ENCODE measurements around the gene TMEM170B.

The TMEM170B gene

GRCh38 chr6:11622156-11622555, 84.6 kb downstream of the TMEM170B start:
- WGBS (ENCODE audit: extremely low coverage, insufficient coverage, insufficient read length), result no CpG with 5 or more reads among the region's 4 CpGs
- DNase-seq, result no peak
- H3K4me3 ChIP-seq (ENCODE audit: low read depth, low read length), result no peak overlapping the region

DNA sequence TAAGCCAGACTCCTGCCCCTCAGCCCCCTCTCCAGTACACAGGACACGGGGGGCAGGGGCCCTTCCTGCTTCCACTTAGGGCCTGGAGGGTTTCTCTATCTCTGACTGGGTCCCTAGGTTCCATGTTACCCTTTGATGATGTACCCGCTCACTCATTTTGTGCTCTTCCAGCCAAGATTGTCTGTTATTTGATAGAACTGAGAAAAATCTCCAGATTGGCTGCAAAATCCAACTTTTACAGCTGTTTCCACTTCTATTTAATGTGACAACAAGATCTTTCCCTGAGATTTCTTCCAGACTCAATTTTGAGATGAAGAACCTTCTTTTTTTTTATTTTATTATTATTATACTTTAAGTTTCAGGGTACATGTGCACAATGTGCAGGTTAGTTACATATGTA, 85.7 kb downstream of the TMEM170B start:
- Histone ChIP-seq H4K12ac (ENCODE audit: low read depth, low read length) (no peak overlapping the region), H3K4me2 (ENCODE audit: low read length) (no peak overlapping the region), H3K23ac (ENCODE audit: low read length) (no peak overlapping the region), H3K4ac (ENCODE audit: low read depth, low read length) (no peak overlapping the region), H3K36me3 (ENCODE audit: control insufficient read depth in 1 of 2, insufficient read depth in 2 of 2, low read length in 2 of 2) (no peaks in the 10 kb centered on the region), H3K4me3 (ENCODE audit: low read depth, low read length) (no peak overlapping the region), H2AFZ (ENCODE audit: insufficient read depth, low read length, poor library complexity) (no peak overlapping the region), H3K27me3 (ENCODE audit: insufficient read depth, low read length) (no peaks in the 10 kb centered on the region), H3K14ac (ENCODE audit: low read length) (no peak overlapping the region), H2BK5ac (ENCODE audit: low read depth, low read length, poor library complexity) (peak overlapping the region; percentile 41), H3K9ac (ENCODE audit: low read length) (no peak overlapping the region), H3K9me3 (ENCODE audit: insufficient read depth, low read depth, low read length) (no peaks in the 10 kb centered on the region), H2BK12ac (ENCODE audit: low read length) (no peak overlapping the region), H4K91ac (ENCODE audit: low read depth, low read length) (peak overlapping the region; percentile 31), H2BK120ac (ENCODE audit: insufficient read depth, low read length, poor library complexity) (no peak overlapping the region), H3K18ac (ENCODE audit: low read length) (no peak overlapping the region), H2AK5ac (ENCODE audit: low read length) (no peak overlapping the region), H3K27ac (ENCODE audit: low read depth, low read length) (no peak overlapping the region), H3K4me1 (ENCODE audit: control insufficient read depth in 1 of 2, insufficient read depth in 2 of 2, low read length in 2 of 2) (no peaks in the 10 kb centered on the region), H3K79me2 (ENCODE audit: control insufficient read depth, insufficient read depth, low read length, poor library complexity) (no peaks in the 10 kb centered on the region), H4K8ac (ENCODE audit: low read depth, low read length) (no peak overlapping the region), H3K79me1 (ENCODE audit: low read length) (no peaks in the 10 kb centered on the region)
- whole genome bisulfite sequencing (ENCODE audit: extremely low coverage, insufficient coverage, insufficient read length), result no CpG with 5 or more reads among the region's 2 CpGs
- no peak for DNase-seq

More at GRCh38 chr6:11622156-11622555, 84.6 kb downstream of the TMEM170B start:
- no peak overlapping the region for H4K8ac ChIP-seq (ENCODE audit: low read depth, low read length)
- no peak overlapping the region for H3K9ac ChIP-seq (ENCODE audit: low read length)
- H4K91ac ChIP-seq (ENCODE audit: low read depth, low read length), result no peak overlapping the region
- H3K4ac ChIP-seq (ENCODE audit: low read depth, low read length), result no peak overlapping the region
- no peaks in the 10 kb centered on the region for H3K36me3 ChIP-seq (ENCODE audit: control insufficient read depth in 1 of 2, insufficient read depth in 2 of 2, low read length in 2 of 2)
- H3K79me2 ChIP-seq (ENCODE audit: control insufficient read depth, insufficient read depth, low read length, poor library complexity), result no peaks in the 10 kb centered on the region
- H4K12ac ChIP-seq (ENCODE audit: low read depth, low read length), result no peak overlapping the region
- no peak overlapping the region for H2BK12ac ChIP-seq (ENCODE audit: low read length)
- no peak overlapping the region for H2BK5ac ChIP-seq (ENCODE audit: low read depth, low read length, poor library complexity)
- H3K9me3 ChIP-seq (ENCODE audit: insufficient read depth, low read depth, low read length), result no peaks in the 10 kb centered on the region
- H3K4me1 ChIP-seq (ENCODE audit: control insufficient read depth in 1 of 2, insufficient read depth in 2 of 2, low read length in 2 of 2), result no peaks in the 10 kb centered on the region
- no peak overlapping the region for H3K23ac ChIP-seq (ENCODE audit: low read length)
- no peaks in the 10 kb centered on the region for H3K27me3 ChIP-seq (ENCODE audit: insufficient read depth, low read length)
- no peak overlapping the region for H3K14ac ChIP-seq (ENCODE audit: low read length)
- H3K4me2 ChIP-seq (ENCODE audit: low read length), result no peak overlapping the region
- H3K79me1 ChIP-seq (ENCODE audit: low read length), result peaks cover 2% of the 10 kb centered on the region
- no peak overlapping the region for H2AFZ ChIP-seq (ENCODE audit: insufficient read depth, low read length, poor library complexity)
- H2AK5ac ChIP-seq (ENCODE audit: low read length), result no peak overlapping the region
- H3K18ac ChIP-seq (ENCODE audit: low read length), result no peak overlapping the region
- no peak overlapping the region for H3K27ac ChIP-seq (ENCODE audit: low read depth, low read length)
- H2BK120ac ChIP-seq (ENCODE audit: insufficient read depth, low read length, poor library complexity), result no peak overlapping the region

GRCh38 chr6:11625302-11625701, 87.8 kb downstream of the TMEM170B start:
- WGBS (ENCODE audit: extremely low coverage, insufficient coverage, insufficient read length), result no CpG with 5 or more reads among the region's 8 CpGs
- H3K14ac ChIP-seq (ENCODE audit: low read length), result no peak overlapping the region
- H3K4me1 ChIP-seq (ENCODE audit: control insufficient read depth in 1 of 2, insufficient read depth in 2 of 2, low read length in 2 of 2), result no peaks in the 10 kb centered on the region
- H3K4me3 ChIP-seq (ENCODE audit: low read depth, low read length), result no peak overlapping the region
- no peak overlapping the region for H3K4ac ChIP-seq (ENCODE audit: low read depth, low read length)
- no peaks in the 10 kb centered on the region for H3K36me3 ChIP-seq (ENCODE audit: control insufficient read depth in 1 of 2, insufficient read depth in 2 of 2, low read length in 2 of 2)
- no peak overlapping the region for H2BK12ac ChIP-seq (ENCODE audit: low read length)
- H3K79me1 ChIP-seq (ENCODE audit: low read length), result no peaks in the 10 kb centered on the region
- no peaks in the 10 kb centered on the region for H3K27me3 ChIP-seq (ENCODE audit: insufficient read depth, low read length)
- no peak for DNase-seq
- H3K9ac ChIP-seq (ENCODE audit: low read length), result no peak overlapping the region
- H3K9me3 ChIP-seq (ENCODE audit: insufficient read depth, low read depth, low read length), result no peaks in the 10 kb centered on the region
- H3K79me2 ChIP-seq (ENCODE audit: control insufficient read depth, insufficient read depth, low read length, poor library complexity), result no peaks in the 10 kb centered on the region
- H3K27ac ChIP-seq (ENCODE audit: low read depth, low read length), result no peak overlapping the region
- no peak overlapping the region for H2BK120ac ChIP-seq (ENCODE audit: insufficient read depth, low read length, poor library complexity)
- H2AFZ ChIP-seq (ENCODE audit: insufficient read depth, low read length, poor library complexity), result no peak overlapping the region
- H2BK5ac ChIP-seq (ENCODE audit: low read depth, low read length, poor library complexity), result no peak overlapping the region
- no peak overlapping the region for H4K8ac ChIP-seq (ENCODE audit: low read depth, low read length)
- no peak overlapping the region for H3K18ac ChIP-seq (ENCODE audit: low read length)
- H4K91ac ChIP-seq (ENCODE audit: low read depth, low read length), result no peak overlapping the region
- no peak overlapping the region for H4K12ac ChIP-seq (ENCODE audit: low read depth, low read length)
- H2AK5ac ChIP-seq (ENCODE audit: low read length), result no peak overlapping the region
- H3K4me2 ChIP-seq (ENCODE audit: low read length), result no peak overlapping the region
- no peak overlapping the region for H3K23ac ChIP-seq (ENCODE audit: low read length)

DNA sequence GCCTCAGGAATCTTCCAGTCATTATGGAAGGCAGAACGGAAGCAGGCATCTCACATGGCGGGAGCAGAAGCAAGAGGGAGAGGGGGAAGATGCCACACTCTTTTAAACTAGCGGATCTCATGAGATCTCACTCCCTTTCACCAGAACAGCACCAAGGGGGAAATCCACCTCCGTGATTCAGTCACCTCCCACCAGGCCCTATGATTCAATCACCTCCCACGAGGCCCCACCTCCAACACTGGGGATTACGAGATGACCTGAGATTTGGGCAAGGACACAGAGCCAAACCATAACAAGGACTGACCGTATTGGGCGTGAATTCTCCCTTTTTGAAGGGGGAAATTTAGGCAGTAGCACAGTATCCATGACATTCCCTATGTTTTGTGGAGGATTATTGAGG, 88.8 kb downstream of the TMEM170B start:
- Histone ChIP-seq H3K23ac (ENCODE audit: low read length) (no peak overlapping the region), H3K18ac (ENCODE audit: low read length) (no peak overlapping the region), H2AFZ (ENCODE audit: insufficient read depth, low read length, poor library complexity) (no peak overlapping the region), H2BK12ac (ENCODE audit: low read length) (no peak overlapping the region), H3K4ac (ENCODE audit: low read depth, low read length) (no peak overlapping the region), H3K36me3 (ENCODE audit: control insufficient read depth in 1 of 2, insufficient read depth in 2 of 2, low read length in 2 of 2) (no peaks in the 10 kb centered on the region), H3K27me3 (ENCODE audit: insufficient read depth, low read length) (no peaks in the 10 kb centered on the region), H4K8ac (ENCODE audit: low read depth, low read length) (no peak overlapping the region), H2AK5ac (ENCODE audit: low read length) (no peak overlapping the region), H4K91ac (ENCODE audit: low read depth, low read length) (no peak overlapping the region), H3K9me3 (ENCODE audit: insufficient read depth, low read depth, low read length) (no peaks in the 10 kb centered on the region), H3K4me2 (ENCODE audit: low read length) (no peak overlapping the region), H3K27ac (ENCODE audit: low read depth, low read length) (no peak overlapping the region), H3K4me1 (ENCODE audit: control insufficient read depth in 1 of 2, insufficient read depth in 2 of 2, low read length in 2 of 2) (no peaks in the 10 kb centered on the region), H4K12ac (ENCODE audit: low read depth, low read length) (no peak overlapping the region), H3K79me2 (ENCODE audit: control insufficient read depth, insufficient read depth, low read length, poor library complexity) (no peaks in the 10 kb centered on the region), H2BK120ac (ENCODE audit: insufficient read depth, low read length, poor library complexity) (no peak overlapping the region), H3K79me1 (ENCODE audit: low read length) (no peaks in the 10 kb centered on the region), H3K14ac (ENCODE audit: low read length) (no peak overlapping the region), H2BK5ac (ENCODE audit: low read depth, low read length, poor library complexity) (no peak overlapping the region), H3K9ac (ENCODE audit: low read length) (no peak overlapping the region), H3K4me3 (ENCODE audit: low read depth, low read length) (no peak overlapping the region)
- no CpG with 5 or more reads among the region's 8 CpGs for WGBS (ENCODE audit: extremely low coverage, insufficient coverage, insufficient read length)
- DNase-seq, result no peak

All from trophoblast cell (in vitro differentiated cells and primary cell).